Heart left ventricle (tissue), 16 donors: ENCODE results near the gene OR56A1. TPM values are rescaled to one million over a fixed set of nuclear protein-coding genes. Genes with fewer than 3 reads are reported as not detected.

ENCODE experiments used
- ATAC-seq, 4 donors: fragments of 200-7000 bp; cut with Tn5 transposase; one replicate each; pipeline ENCODE4 v1.9.1; 2020 to 2022; ENCODE audit warnings: moderate library complexity in 4 of 4, mild to moderate bottlenecking in 3 of 4, moderate number of reproducible peaks in 1 of 4
- DNase-seq, 5 donors: peaks; one replicate each; pipeline ENCODE4 v3.0.0-alpha.2; 2020
- H3K27ac ChIP-seq, 12 donors: fragments of 200-600 bp; sonication (generic) in 4 of 12; one replicate each; pipeline versions ENCODE4 v1.5.0 to v1.8.0; 2016 to 2022; ENCODE audit warnings: mild to moderate bottlenecking in 2 of 12
- H3K27me3 ChIP-seq, 9 donors: fragments of 200-600 bp; sonication (generic) in 2 of 9; one replicate each; pipeline versions ENCODE4 v1.5.1 to v1.8.0; 2016 to 2022; ENCODE audit warnings: mild to moderate bottlenecking in 3 of 9
- H3K36me3 ChIP-seq, 9 donors: fragments of 200-600 bp; sonication (generic) in 2 of 9; one replicate each; pipeline versions ENCODE4 v1.5.0 to v1.8.0; 2018 to 2022; ENCODE audit warnings: mild to moderate bottlenecking in 2 of 9
- H3K4me1 ChIP-seq, 12 donors: fragments of 200-600 bp; sonication (generic) in 4 of 12; one replicate each; pipeline versions ENCODE4 v1.5.0 to v1.8.0; 2016 to 2022; ENCODE audit warnings: mild to moderate bottlenecking in 3 of 12
- H3K4me3 ChIP-seq, 12 donors: fragments of 200-600 bp; sonication (generic) in 4 of 12; one replicate each; pipeline versions ENCODE4 v1.5.0 to v1.8.0; 2017 to 2022; ENCODE audit warnings: mild to moderate bottlenecking in 9 of 12, moderate library complexity in 4 of 12
- H3K9me3 ChIP-seq, 12 donors: fragments of 200-600 bp; sonication (generic) in 4 of 12; one replicate each; pipeline versions ENCODE4 v1.5.0 to v1.8.0; 2016 to 2022; ENCODE audit warnings: mild to moderate bottlenecking in 1 of 12
- POLR2A ChIP-seq, 2 donors: fragments of 450-650 bp; IDR thresholded peaks; one replicate each; pipeline ENCODE4 v1.6.1; 2017; ENCODE audit warnings: antibody characterized with exemption in 2 of 2, mild to moderate bottlenecking in 2 of 2, moderate library complexity in 2 of 2
- WGBS, 4 donors: extraction: QIAGEN DNeasy Blood & Tissue Kit in 2 of 4; methylation state at CpG; one replicate each; pipeline versions ENCODE4 v1.1.5 to v1.1.7; 2013 to 2018; 5-methylcytosine and 5-hydroxymethylcytosine counted together
- intact Hi-C, 10 donors: fragments of 100-400 bp; cut with DNase I; formaldehyde crosslinking; loops; one replicate each; pipeline versions ENCODE4 v1.11.1 to v1.14.2; 2022
- polyA plus RNA-seq, 2 donors: library from polyadenylated mRNA; stranded (reverse); fragments of 200-250 nt; gene quantifications; one replicate each; pipeline ENCODE4 v1.2.3, GENCODE V29; 2013
- total RNA-seq, 9 donors: library from RNA; depleted of rRNA in 2 of 9; stranded (reverse); fragments of >200 nt in 2 of 9; fragmentation: NEBNext Ultra II Directional in 3 of 9; extraction: Animal tissue kit (Norgen Biotek cat#: 25700) in 3 of 9; gene quantifications; one replicate each; pipeline versions ENCODE4 v1.1.0 to v1.2.4, GENCODE V29; 2016 to 2023
- TF ChIP-seq, protein P1 (sequence below), 12 donors: fragments of 200-600 bp; sonication (generic) in 4 of 12; IDR thresholded peaks; one replicate each; pipeline versions ENCODE4 v1.5.0 to v1.8.0; 2018 to 2022; ENCODE audit warnings: antibody characterized with exemption in 12 of 12, mild to moderate bottlenecking in 5 of 12
- donor health status: ischemic (EF 13 %, LVEDD 7.1; RV severe dilation, severe dysfunction).
- donor health status: healthy with polysubstance abuse.
- donor health status: DM: no; HTN: yes; CAD: no.
- donor health status: DM: no; HTN: no; CAD: no.
- donor health status: ischemic (EF 25% LVEDD 6.9; RV normal size, moderate dysfunction).
- donor health status: ischemic (EF 25% LVEDD 5.7; RV mildly dilated, moderate dysfunction).
- donor health status: healthy.
- donor health status: DM: yes; HTN: yes; CAD: no.
- donor health status: ischemic (EF 35%, LVEDD 5.7; RV mildly dilated, moderate dysfunction).
- donor health status: nonischemic (EF 11% LVEDD 7.7; RV severe dilation, severe dysfunction).
- donor health status: DM: yes; HTN: yes; CAD: no.
- donor health status: PGD.
- donor health status: ischemic (EF 29% LVEDD 5.4; RV normal size, mild dysfunction).
- donor health status: nonischemic (EF 23%, LVEDD 6.1; RV moderate dilation, normal function).

Gene OR56A1
- total and polyA plus RNA-seq, 11 donors: 0.03 to 0.06 TPM; not detected in 9

DNA sequence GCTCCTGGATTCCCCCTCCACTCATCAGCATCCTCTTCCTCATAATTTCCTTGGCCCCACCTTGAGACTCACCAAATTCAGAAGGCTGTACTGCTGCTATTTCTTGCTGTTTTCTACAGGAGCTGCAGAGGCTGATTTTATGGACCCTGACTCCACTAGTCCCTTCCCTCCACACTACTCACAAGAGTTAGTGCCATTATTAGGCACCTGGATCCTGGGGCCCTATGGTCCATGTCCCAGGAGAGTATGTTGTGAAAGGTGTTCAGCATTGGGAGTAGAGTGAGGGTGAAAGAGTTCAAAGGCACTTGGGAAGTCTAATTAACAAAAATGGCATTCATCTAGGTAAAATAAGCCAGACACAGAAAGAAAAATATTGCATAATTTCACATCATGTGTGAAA, 23.7 kb downstream of the OR56A1 start, which contains the start of gene OR56A4:
Gene OR56A4 (minus strand): TSS at position 101 of the 400 bp plus-strand sequence. CDS start 3,954 bp downstream, outside the sequence.
- no peaks in the 10 kb centered on the region for H3K36me3 ChIP-seq
- ATAC-seq (no peak), DNase-seq (no peak)
- intact Hi-C loops: no loop called here
- no peaks in the 10 kb centered on the region for H3K9me3 ChIP-seq
- TF ChIP-seq, protein P1, sequence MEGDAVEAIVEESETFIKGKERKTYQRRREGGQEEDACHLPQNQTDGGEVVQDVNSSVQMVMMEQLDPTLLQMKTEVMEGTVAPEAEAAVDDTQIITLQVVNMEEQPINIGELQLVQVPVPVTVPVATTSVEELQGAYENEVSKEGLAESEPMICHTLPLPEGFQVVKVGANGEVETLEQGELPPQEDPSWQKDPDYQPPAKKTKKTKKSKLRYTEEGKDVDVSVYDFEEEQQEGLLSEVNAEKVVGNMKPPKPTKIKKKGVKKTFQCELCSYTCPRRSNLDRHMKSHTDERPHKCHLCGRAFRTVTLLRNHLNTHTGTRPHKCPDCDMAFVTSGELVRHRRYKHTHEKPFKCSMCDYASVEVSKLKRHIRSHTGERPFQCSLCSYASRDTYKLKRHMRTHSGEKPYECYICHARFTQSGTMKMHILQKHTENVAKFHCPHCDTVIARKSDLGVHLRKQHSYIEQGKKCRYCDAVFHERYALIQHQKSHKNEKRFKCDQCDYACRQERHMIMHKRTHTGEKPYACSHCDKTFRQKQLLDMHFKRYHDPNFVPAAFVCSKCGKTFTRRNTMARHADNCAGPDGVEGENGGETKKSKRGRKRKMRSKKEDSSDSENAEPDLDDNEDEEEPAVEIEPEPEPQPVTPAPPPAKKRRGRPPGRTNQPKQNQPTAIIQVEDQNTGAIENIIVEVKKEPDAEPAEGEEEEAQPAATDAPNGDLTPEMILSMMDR (IDR thresholded peaks at IDR 0.05): no peak
- no peak for TF ChIP-seq POLR2A (IDR thresholded peaks at IDR 0.05)
- H3K4me3 ChIP-seq: no peak within 1 kb of the TSS
- H3K4me1 ChIP-seq: peaks cover 0 to 4% (median 0%) of the 10 kb centered on the region in 12 donors
- peak within 1 kb of the TSS in 1 of 12 donors; percentile 10 for H3K27ac ChIP-seq
- peaks cover 0 to 4% (median 0%) of the 10 kb centered on the region in 9 donors for H3K27me3 ChIP-seq

DNA sequence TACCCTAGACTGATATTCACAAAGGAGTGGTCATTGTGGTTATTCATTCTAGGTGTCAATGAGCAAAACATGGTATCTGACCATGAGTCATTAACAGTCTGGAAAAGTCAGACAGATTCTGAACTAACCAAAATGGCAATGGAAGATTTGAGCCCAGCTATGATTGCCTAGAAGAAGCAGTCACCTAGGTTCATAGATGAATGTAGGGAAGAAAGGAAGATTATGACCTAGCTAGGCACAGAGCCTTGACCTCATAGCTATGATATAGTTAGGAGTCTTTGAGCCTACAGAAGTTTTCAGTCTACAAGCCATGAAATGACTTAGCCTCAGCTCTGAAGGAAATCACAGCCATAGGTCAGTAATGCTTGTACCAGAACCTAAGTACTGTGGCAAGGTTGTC, 24.2 kb downstream of the OR56A1 start:
- Histone ChIP-seq H3K4me3 (no peak overlapping the region), H3K36me3 (no peaks in the 10 kb centered on the region), H3K9me3 (no peaks in the 10 kb centered on the region), H3K4me1 (peaks cover 0 to 4% (median 0%) of the 10 kb centered on the region in 12 donors), H3K27me3 (peaks cover 0 to 4% (median 0%) of the 10 kb centered on the region in 9 donors), H3K27ac (no peak overlapping the region)
- intact Hi-C loops: no loop called here
- TF ChIP-seq, protein P1 (IDR thresholded peaks at IDR 0.05): no peak
- TF ChIP-seq POLR2A (IDR thresholded peaks at IDR 0.05): no peak
- DNase-seq: no peak
- no peak for ATAC-seq

DNA sequence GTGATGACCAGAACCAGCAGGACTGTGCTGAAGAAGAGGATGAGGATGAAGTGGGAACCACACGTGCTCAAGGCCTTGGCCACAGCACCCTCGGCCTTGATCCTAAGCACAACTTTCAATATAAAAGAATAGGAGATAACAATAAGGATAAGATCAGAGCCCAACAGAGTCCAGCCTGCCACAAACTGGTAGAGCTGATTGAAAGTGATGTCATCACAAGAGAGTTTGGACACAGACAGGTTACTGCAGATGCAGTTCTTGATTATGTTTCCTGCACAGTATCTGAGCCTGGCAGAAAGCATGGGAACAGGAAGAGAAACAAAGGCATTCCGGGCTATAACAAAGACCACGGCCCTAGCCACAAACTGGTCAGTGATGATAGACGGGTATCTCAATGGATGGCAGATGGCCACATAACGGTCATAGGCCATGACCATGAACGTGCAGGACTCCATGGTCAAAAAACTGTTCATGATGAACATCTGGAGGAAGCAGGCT, 28.3 kb downstream of the OR56A1 start:
- ATAC-seq (peak in 2 of 4 donors; percentile 13 to 39), DNase-seq (no peak)
- Histone ChIP-seq H3K9me3 (no peaks in the 10 kb centered on the region), H3K4me3 (no peak overlapping the region), H3K36me3 (no peaks in the 10 kb centered on the region), H3K27me3 (no peaks in the 10 kb centered on the region), H3K27ac (peak overlapping the region in 6 of 12 donors; percentile 0 to 57 (median 44)), H3K4me1 (peaks cover 0 to 4% (median 0%) of the 10 kb centered on the region in 12 donors)
- TF ChIP-seq, protein P1 (IDR thresholded peaks at IDR 0.05): no peak
- no peak for TF ChIP-seq POLR2A (IDR thresholded peaks at IDR 0.05)
- intact Hi-C loops: no loop called here
- 52 to 64% (median 60%) methylated on average over 7 of the region's 7 CpGs for whole genome bisulfite sequencing, 4 donors

DNA sequence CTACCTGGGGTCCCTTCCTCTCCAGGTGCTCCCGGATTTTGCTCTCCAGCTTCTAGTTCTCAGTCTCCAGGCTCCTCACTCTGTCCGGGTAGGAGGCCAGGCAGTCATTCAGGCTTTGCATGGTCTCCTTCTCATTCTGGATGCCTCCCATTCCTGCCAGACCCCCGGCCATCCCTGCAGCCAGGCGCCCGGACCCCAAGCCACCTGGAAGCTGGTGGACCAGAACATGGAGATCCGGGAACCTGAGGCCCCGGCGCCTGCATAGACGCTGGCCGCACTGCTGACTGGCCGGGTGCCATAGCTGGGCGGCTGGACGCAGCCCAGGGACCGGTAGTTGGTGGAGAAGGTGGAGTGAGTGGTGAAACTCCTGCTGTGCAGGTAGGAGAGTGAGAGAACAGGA, 35.8 kb downstream of the OR56A1 start:
- Histone ChIP-seq H3K4me3 (no peak overlapping the region), H3K27me3 (no peaks in the 10 kb centered on the region), H3K4me1 (no peaks in the 10 kb centered on the region), H3K36me3 (no peaks in the 10 kb centered on the region), H3K27ac (no peak overlapping the region), H3K9me3 (no peaks in the 10 kb centered on the region)
- no peak for ATAC-seq
- TF ChIP-seq, protein P1 (IDR thresholded peaks at IDR 0.05): no peak
- intact Hi-C loops: no loop called here
- 90 to 95% (median 92%) methylated on average over 14 of the region's 14 CpGs for WGBS, 4 donors
- no peak for DNase-seq
